ENCODE data around the gene NAALADL2.
"Not testable (repeated sequence)": the region's sequence is repeated elsewhere in the genome, so short reads cannot be mapped to it uniquely, and the experiment has no call there.

Gene NAALADL2

GRCh38 chr3:175460849-175461399 is 601.8 kb downstream of the NAALADL2 start:
- H3K56ac ChIP-seq (ENCODE audit: low read length); H3K23ac ChIP-seq (ENCODE audit: low read length); H3K4me3 ChIP-seq (ENCODE audit: low read length); H3K4ac ChIP-seq (ENCODE audit: low read depth, low read length); H3K27me3 ChIP-seq (ENCODE audit: insufficient read depth, low read length, poor library complexity); H2BK120ac ChIP-seq (ENCODE audit: low read depth, low read length); H3K9ac ChIP-seq (ENCODE audit: low read length); H3K79me1 ChIP-seq (ENCODE audit: low read length); H3K18ac ChIP-seq (ENCODE audit: low read length); H3K4me1 ChIP-seq (ENCODE audit: control insufficient read depth, low read depth, low read length); DNase-seq; H2BK5ac ChIP-seq (ENCODE audit: low read length); H2AK5ac ChIP-seq (ENCODE audit: low read length); H3K79me2 ChIP-seq (ENCODE audit: control insufficient read depth, insufficient read depth, low read length); H4K5ac ChIP-seq (ENCODE audit: low read length); H3K36me3 ChIP-seq (ENCODE audit: control insufficient read depth, insufficient read depth, low read length); H4K8ac ChIP-seq (ENCODE audit: low read depth, low read length); H3K4me2 ChIP-seq (ENCODE audit: low read length); H2BK15ac ChIP-seq (replicated peaks; ENCODE audit: low read depth); H3K27ac ChIP-seq (ENCODE audit: low read depth, low read length): not testable (repeated sequence)
- WGBS (ENCODE audit: extremely low coverage, insufficient coverage, low lambda C conversion rate) = no CpG with 5 or more reads among the region's 4 CpGs

- DNase-seq = no peak
Measured at GRCh38 chr3:175464362-175464761, 605.2 kb downstream of the NAALADL2 start.

GRCh38 chr3:175469124-175469523 is 610.0 kb downstream of the NAALADL2 start:
- Histone ChIP-seq H3K56ac (ENCODE audit: low read length) (no peak overlapping the region), H2BK120ac (ENCODE audit: low read depth, low read length) (no peak overlapping the region), H4K5ac (ENCODE audit: low read length) (no peak overlapping the region), H2BK5ac (ENCODE audit: low read length) (no peak overlapping the region), H3K4ac (ENCODE audit: low read depth, low read length) (no peak overlapping the region), H3K27me3 (ENCODE audit: insufficient read depth, low read length, poor library complexity) (no peaks in the 10 kb centered on the region), H3K36me3 (ENCODE audit: control insufficient read depth, insufficient read depth, low read length) (no peaks in the 10 kb centered on the region), H3K79me2 (ENCODE audit: control insufficient read depth, insufficient read depth, low read length) (no peaks in the 10 kb centered on the region), H3K9ac (ENCODE audit: low read length) (no peak overlapping the region), H3K18ac (ENCODE audit: low read length) (no peak overlapping the region), H3K79me1 (ENCODE audit: low read length) (no peaks in the 10 kb centered on the region), H3K23ac (ENCODE audit: low read length) (no peak overlapping the region), H2BK15ac (replicated peaks; ENCODE audit: low read depth) (no peak overlapping the region), H4K8ac (ENCODE audit: low read depth, low read length) (no peak overlapping the region), H3K4me3 (ENCODE audit: low read length) (no peak overlapping the region), H2AK5ac (ENCODE audit: low read length) (no peak overlapping the region), H3K27ac (ENCODE audit: low read depth, low read length) (no peak overlapping the region), H3K4me2 (ENCODE audit: low read length) (no peak overlapping the region), H3K4me1 (ENCODE audit: control insufficient read depth, low read depth, low read length) (no peaks in the 10 kb centered on the region)
- DNase-seq = no peak

More at GRCh38 chr3:175464362-175464761, 605.2 kb downstream of the NAALADL2 start:
- Histone ChIP-seq H3K23ac (ENCODE audit: low read length) (no peak overlapping the region), H3K27me3 (ENCODE audit: insufficient read depth, low read length, poor library complexity) (no peaks in the 10 kb centered on the region), H3K79me2 (ENCODE audit: control insufficient read depth, insufficient read depth, low read length) (no peaks in the 10 kb centered on the region), H3K27ac (ENCODE audit: low read depth, low read length) (no peak overlapping the region), H2BK15ac (replicated peaks; ENCODE audit: low read depth) (no peak overlapping the region), H3K36me3 (ENCODE audit: control insufficient read depth, insufficient read depth, low read length) (no peaks in the 10 kb centered on the region), H3K4me2 (ENCODE audit: low read length) (no peak overlapping the region), H3K9ac (ENCODE audit: low read length) (no peak overlapping the region), H4K8ac (ENCODE audit: low read depth, low read length) (no peak overlapping the region), H3K4ac (ENCODE audit: low read depth, low read length) (no peak overlapping the region), H2AK5ac (ENCODE audit: low read length) (no peak overlapping the region), H4K5ac (ENCODE audit: low read length) (no peak overlapping the region), H3K18ac (ENCODE audit: low read length) (no peak overlapping the region), H2BK120ac (ENCODE audit: low read depth, low read length) (no peak overlapping the region), H2BK5ac (ENCODE audit: low read length) (no peak overlapping the region), H3K4me1 (ENCODE audit: control insufficient read depth, low read depth, low read length) (no peaks in the 10 kb centered on the region), H3K4me3 (ENCODE audit: low read length) (no peak overlapping the region), H3K56ac (ENCODE audit: low read length) (no peak overlapping the region), H3K79me1 (ENCODE audit: low read length) (no peaks in the 10 kb centered on the region)
- WGBS (ENCODE audit: extremely low coverage, insufficient coverage, low lambda C conversion rate) = no CpG with 5 or more reads among the region's 3 CpGs

GRCh38 chr3:175475765-175476164 is 616.6 kb downstream of the NAALADL2 start:
- H3K4me3 ChIP-seq (ENCODE audit: low read length) = no peak overlapping the region
- H3K18ac ChIP-seq (ENCODE audit: low read length) = no peak overlapping the region
- H3K36me3 ChIP-seq (ENCODE audit: control insufficient read depth, insufficient read depth, low read length) = no peaks in the 10 kb centered on the region
- no peak overlapping the region for H2BK5ac ChIP-seq (ENCODE audit: low read length)
- no peak for DNase-seq
- H3K79me2 ChIP-seq (ENCODE audit: control insufficient read depth, insufficient read depth, low read length) = no peaks in the 10 kb centered on the region
- no peak overlapping the region for H3K23ac ChIP-seq (ENCODE audit: low read length)
- H2BK15ac ChIP-seq (replicated peaks; ENCODE audit: low read depth) = no peak overlapping the region
- H3K56ac ChIP-seq (ENCODE audit: low read length) = no peak overlapping the region
- no peak overlapping the region for H3K9ac ChIP-seq (ENCODE audit: low read length)
- peak overlapping the region; percentile 73 for H2BK120ac ChIP-seq (ENCODE audit: low read depth, low read length)
- no peak overlapping the region for H4K8ac ChIP-seq (ENCODE audit: low read depth, low read length)
- no peak overlapping the region for H3K4me2 ChIP-seq (ENCODE audit: low read length)
- no peak overlapping the region for H2AK5ac ChIP-seq (ENCODE audit: low read length)
- no peak overlapping the region for H3K4ac ChIP-seq (ENCODE audit: low read depth, low read length)
- H3K79me1 ChIP-seq (ENCODE audit: low read length) = no peaks in the 10 kb centered on the region
- H3K27me3 ChIP-seq (ENCODE audit: insufficient read depth, low read length, poor library complexity) = no peaks in the 10 kb centered on the region
- no peak overlapping the region for H3K27ac ChIP-seq (ENCODE audit: low read depth, low read length)
- no peaks in the 10 kb centered on the region for H3K4me1 ChIP-seq (ENCODE audit: control insufficient read depth, low read depth, low read length)
- H4K5ac ChIP-seq (ENCODE audit: low read length) = no peak overlapping the region
- no CpG with 5 or more reads among the region's 4 CpGs for WGBS (ENCODE audit: extremely low coverage, insufficient coverage, low lambda C conversion rate)

GRCh38 chr3:175476489-175476888 is 617.4 kb downstream of the NAALADL2 start:
- Histone ChIP-seq H3K79me1 (ENCODE audit: low read length) (no peaks in the 10 kb centered on the region), H2BK15ac (replicated peaks; ENCODE audit: low read depth) (no peak overlapping the region), H3K4ac (ENCODE audit: low read depth, low read length) (no peak overlapping the region), H3K18ac (ENCODE audit: low read length) (no peak overlapping the region), H4K8ac (ENCODE audit: low read depth, low read length) (no peak overlapping the region), H2BK5ac (ENCODE audit: low read length) (no peak overlapping the region), H3K79me2 (ENCODE audit: control insufficient read depth, insufficient read depth, low read length) (no peaks in the 10 kb centered on the region), H3K4me2 (ENCODE audit: low read length) (no peak overlapping the region), H2AK5ac (ENCODE audit: low read length) (no peak overlapping the region), H3K27me3 (ENCODE audit: insufficient read depth, low read length, poor library complexity) (no peaks in the 10 kb centered on the region), H3K36me3 (ENCODE audit: control insufficient read depth, insufficient read depth, low read length) (no peaks in the 10 kb centered on the region), H3K23ac (ENCODE audit: low read length) (no peak overlapping the region), H3K4me3 (ENCODE audit: low read length) (no peak overlapping the region), H2BK120ac (ENCODE audit: low read depth, low read length) (no peak overlapping the region), H3K4me1 (ENCODE audit: control insufficient read depth, low read depth, low read length) (no peaks in the 10 kb centered on the region), H4K5ac (ENCODE audit: low read length) (no peak overlapping the region), H3K27ac (ENCODE audit: low read depth, low read length) (no peak overlapping the region), H3K9ac (ENCODE audit: low read length) (no peak overlapping the region), H3K56ac (ENCODE audit: low read length) (no peak overlapping the region)
- DNase-seq = no peak
- no CpG with 5 or more reads among the region's 2 CpGs for WGBS (ENCODE audit: extremely low coverage, insufficient coverage, low lambda C conversion rate)

GRCh38 chr3:175477651-175478224 is 618.6 kb downstream of the NAALADL2 start:
- Histone ChIP-seq H3K9ac (ENCODE audit: low read length) (no peak overlapping the region), H3K4ac (ENCODE audit: low read depth, low read length) (no peak overlapping the region), H2BK5ac (ENCODE audit: low read length) (no peak overlapping the region), H4K8ac (ENCODE audit: low read depth, low read length) (no peak overlapping the region), H2AK5ac (ENCODE audit: low read length) (no peak overlapping the region), H3K23ac (ENCODE audit: low read length) (no peak overlapping the region), H2BK15ac (replicated peaks; ENCODE audit: low read depth) (no peak overlapping the region), H3K18ac (ENCODE audit: low read length) (no peak overlapping the region), H2BK120ac (ENCODE audit: low read depth, low read length) (no peak overlapping the region), H3K27me3 (ENCODE audit: insufficient read depth, low read length, poor library complexity) (no peaks in the 10 kb centered on the region), H3K36me3 (ENCODE audit: control insufficient read depth, insufficient read depth, low read length) (no peaks in the 10 kb centered on the region), H3K4me3 (ENCODE audit: low read length) (no peak overlapping the region), H3K4me2 (ENCODE audit: low read length) (no peak overlapping the region), H4K5ac (ENCODE audit: low read length) (no peak overlapping the region), H3K79me2 (ENCODE audit: control insufficient read depth, insufficient read depth, low read length) (no peaks in the 10 kb centered on the region), H3K4me1 (ENCODE audit: control insufficient read depth, low read depth, low read length) (no peaks in the 10 kb centered on the region), H3K79me1 (ENCODE audit: low read length) (no peaks in the 10 kb centered on the region), H3K27ac (ENCODE audit: low read depth, low read length) (no peak overlapping the region), H3K56ac (ENCODE audit: low read length) (no peak overlapping the region)
- WGBS (ENCODE audit: extremely low coverage, insufficient coverage, low lambda C conversion rate) = no CpG with 5 or more reads among the region's 2 CpGs
- no peak for DNase-seq

All from mesendoderm (in vitro differentiated cells).